ENCODE results near the gene HMG20A. TPM values are rescaled to one million over a fixed set of nuclear protein-coding genes. Genes with fewer than 3 reads are reported as not detected.
A peak's percentile ranks its signal among the peaks of the same experiment; 100 is the strongest.

HMG20A gene
- total and polyA plus RNA-seq, 9 of the 15 experiments (the other 6 are each of a cell fraction or from before 2014, with no cell fraction given), result 25.0 to 68.1 (median 38.9) TPM

DNA sequence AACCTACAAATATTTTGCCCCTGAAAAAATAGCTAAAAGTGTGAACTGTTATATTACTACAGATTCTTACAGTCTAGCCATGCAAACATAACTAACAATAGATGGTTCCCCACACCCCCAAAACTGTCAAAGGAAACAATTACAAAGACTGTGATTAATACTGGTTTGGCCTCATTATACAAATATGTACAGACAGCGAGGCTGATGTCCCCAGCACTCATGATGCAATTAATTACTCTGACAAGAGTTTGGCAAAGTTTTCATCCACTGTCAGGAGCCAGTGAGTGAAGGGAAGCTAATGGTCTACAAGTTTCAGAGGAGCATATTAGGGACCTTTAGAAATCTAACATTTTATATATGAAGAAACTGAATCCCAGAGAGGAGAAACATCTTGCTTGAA is 61.0 kb downstream of the HMG20A start:
- no peaks in the 10 kb centered on the region for H3K4me1 ChIP-seq (replicated peaks in 1 of 2; ENCODE audit: control insufficient read depth in 2 of 2, insufficient read depth in 2 of 2, low read length in 2 of 2)
- H3K9me1 ChIP-seq (ENCODE audit: control insufficient read depth, insufficient read depth, low read length), result no peaks in the 10 kb centered on the region
- 85% methylated on average over 1 of the region's 1 CpG for WGBS (ENCODE audit: insufficient coverage, low coverage, missing lambda C conversion rate)
- no peak overlapping the region for H2AFZ ChIP-seq (ENCODE audit: low read depth, low read length)
- no peak overlapping the region for H3K9ac ChIP-seq (ENCODE audit: insufficient read depth in 1 of 2, low read depth in 2 of 2, low read length in 2 of 2)
- BruUV-seq (replicated peaks), result no TSS peak
- DNase-seq (ENCODE audit: extremely low read depth in 1 of 4, low spot score in 3 of 4) (no peak), ATAC-seq (no peak), FAIRE-seq (no peak)
- H3K4me3 ChIP-seq, result no peak overlapping the region
- TF ChIP-seq POLR2H (tag; IDR thresholded peaks at IDR 0.05; ENCODE audit: low read depth), result no peak
- TF ChIP-seq PBX2 (CRISPR knock-in tag; IDR thresholded peaks at IDR 0.05; ENCODE audit: low read depth), result no peak
- peak; percentile 71 for TF ChIP-seq PBX2 (tag; conservative IDR thresholded peaks at IDR 0.05; ENCODE audit: low read depth)
- no peak overlapping the region for H3K4me2 ChIP-seq (ENCODE audit: insufficient read depth, low read length)
- H3K27ac ChIP-seq (ENCODE audit: extremely low read depth, low read depth, low read length), result no peak overlapping the region
- no peaks in the 10 kb centered on the region for H4K20me1 ChIP-seq (replicated peaks; ENCODE audit: control insufficient read depth, insufficient read depth, low read length)
- CTCF ChIA-PET (ENCODE audit: low intra/inter-chr PET ratio), result no interaction called here
- POLR2A ChIA-PET, result interaction anchor here (0.7 to 1.7 kb wide), 3 partner anchors 10 to 164 kb away, joined by 3 to 5 read pairs (median 3); no protein-coding TSS in a partner anchor
- no peaks in the 10 kb centered on the region for H3K9me3 ChIP-seq (replicated peaks; ENCODE audit: control insufficient read depth, insufficient read depth, low read depth, low read length)
- no peaks in the 10 kb centered on the region for H3K79me2 ChIP-seq (ENCODE audit: control insufficient read depth, insufficient read depth, low read length)
- intact Hi-C loops (cut with micrococcal nuclease), result no loop called here
- no peaks in the 10 kb centered on the region for H3K27me3 ChIP-seq (ENCODE audit: control insufficient read depth in 2 of 2, insufficient read depth in 2 of 2, low read length in 2 of 2)
- peaks cover 69% of the 10 kb centered on the region; the same call in 2 of the 3 replicates for H3K36me3 ChIP-seq (ENCODE audit: control insufficient read depth, insufficient read depth, low read length)
- in situ Hi-C loops (cut with MboI), result no loop called here
